ENCODE results near the gene TOMM40. TPM values are rescaled to one million over a fixed set of nuclear protein-coding genes. Genes with fewer than 3 reads are reported as not detected.

Gene TOMM40
- total and polyA plus RNA-seq, 2 of the 13 experiments (the other 11 are each of a cell fraction or from before 2014, with no cell fraction given) = 72.0 to 110 TPM

GRCh38 chr19:44856421-44857083 is 34.5 kb upstream of the TOMM40 start (continued):
- TF ChIP-seq PBX3 (CRISPR knock-in tag; IDR thresholded peaks at IDR 0.05; ENCODE audit: borderline replicate concordance) = no peak
- no peak for TF ChIP-seq ZBTB39 (CRISPR knock-in tag; IDR thresholded peaks at IDR 0.05)
- TF ChIP-seq CAMTA2 (CRISPR knock-in tag; IDR thresholded peaks at IDR 0.05; ENCODE audit: borderline replicate concordance) = no peak
- TF ChIP-seq ZNF207 (IDR thresholded peaks at IDR 0.05; ENCODE audit: borderline replicate concordance) = no peak
- no peak for TF ChIP-seq THYN1 (CRISPR knock-in tag; IDR thresholded peaks at IDR 0.05; ENCODE audit: borderline replicate concordance, low read depth)
- no peak for TF ChIP-seq HBP1 (CRISPR knock-in tag; IDR thresholded peaks at IDR 0.05; ENCODE audit: low read depth)
- TF ChIP-seq, protein P1, sequence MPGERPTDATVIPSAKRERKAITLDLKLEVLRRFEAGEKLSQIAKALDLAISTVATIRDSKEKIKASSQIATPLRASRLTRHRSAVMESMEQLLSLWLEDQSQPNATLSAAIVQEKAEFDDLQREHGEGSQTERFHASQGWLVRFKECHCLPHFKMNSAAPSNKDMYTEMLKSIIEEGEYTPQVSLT (CRISPR knock-in tag; IDR thresholded peaks at IDR 0.05; ENCODE audit: borderline replicate concordance, low read depth) = no peak
- no peak for TF ChIP-seq ATAD3A (CRISPR knock-in tag; IDR thresholded peaks at IDR 0.05)
- TF ChIP-seq THAP11 (CRISPR knock-in tag; IDR thresholded peaks at IDR 0.05) = no peak
- TF ChIP-seq ZNF678 (CRISPR knock-in tag; IDR thresholded peaks at IDR 0.05) = no peak
- TF ChIP-seq ZNF501 (CRISPR knock-in tag; IDR thresholded peaks at IDR 0.05) = peak; percentile 47; the same call in 1 of the 2 replicates
- no peak for TF ChIP-seq ZNF34 (CRISPR knock-in tag; IDR thresholded peaks at IDR 0.05; ENCODE audit: borderline replicate concordance)
- TF ChIP-seq ZSCAN25 (CRISPR knock-in tag; IDR thresholded peaks at IDR 0.05) = no peak
- TF ChIP-seq ARNT2 (CRISPR knock-in tag; IDR thresholded peaks at IDR 0.05; ENCODE audit: low read depth) = no peak
- no peak for TF ChIP-seq ZNF367 (CRISPR knock-in tag; IDR thresholded peaks at IDR 0.05; ENCODE audit: borderline replicate concordance)
- TF ChIP-seq, protein P2, sequence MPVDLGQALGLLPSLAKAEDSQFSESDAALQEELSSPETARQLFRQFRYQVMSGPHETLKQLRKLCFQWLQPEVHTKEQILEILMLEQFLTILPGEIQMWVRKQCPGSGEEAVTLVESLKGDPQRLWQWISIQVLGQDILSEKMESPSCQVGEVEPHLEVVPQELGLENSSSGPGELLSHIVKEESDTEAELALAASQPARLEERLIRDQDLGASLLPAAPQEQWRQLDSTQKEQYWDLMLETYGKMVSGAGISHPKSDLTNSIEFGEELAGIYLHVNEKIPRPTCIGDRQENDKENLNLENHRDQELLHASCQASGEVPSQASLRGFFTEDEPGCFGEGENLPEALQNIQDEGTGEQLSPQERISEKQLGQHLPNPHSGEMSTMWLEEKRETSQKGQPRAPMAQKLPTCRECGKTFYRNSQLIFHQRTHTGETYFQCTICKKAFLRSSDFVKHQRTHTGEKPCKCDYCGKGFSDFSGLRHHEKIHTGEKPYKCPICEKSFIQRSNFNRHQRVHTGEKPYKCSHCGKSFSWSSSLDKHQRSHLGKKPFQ (CRISPR knock-in tag; IDR thresholded peaks at IDR 0.05; ENCODE audit: insufficient replicate concordance) = no peak
- no peak for TF ChIP-seq RBM22 (optimal IDR thresholded peaks at IDR 0.05; ENCODE audit: low read length)
- TF ChIP-seq RFXAP (CRISPR knock-in tag; IDR thresholded peaks at IDR 0.05; ENCODE audit: borderline replicate concordance) = no peak
- TF ChIP-seq ZNF576 (CRISPR knock-in tag; IDR thresholded peaks at IDR 0.05) = no peak
- no peak for TF ChIP-seq SP2 (CRISPR knock-in tag; IDR thresholded peaks at IDR 0.05)
- no peak for TF ChIP-seq ZNF776 (CRISPR knock-in tag; IDR thresholded peaks at IDR 0.05)
- TF ChIP-seq SRSF9 (IDR thresholded peaks at IDR 0.05; ENCODE audit: borderline replicate concordance, insufficient read depth, low read depth, low read length, poor library complexity, severe bottlenecking) = no peak
- no peak for TF ChIP-seq EHMT2 (IDR thresholded peaks at IDR 0.05; ENCODE audit: borderline replicate concordance, low read depth, low read length)

All from HepG2 (cell line).